ENCODE data around the gene ATP11B.

The ATP11B gene
- total RNA-seq: 115 to 257 (median 167) reads per million in 18 experiments

DNA sequence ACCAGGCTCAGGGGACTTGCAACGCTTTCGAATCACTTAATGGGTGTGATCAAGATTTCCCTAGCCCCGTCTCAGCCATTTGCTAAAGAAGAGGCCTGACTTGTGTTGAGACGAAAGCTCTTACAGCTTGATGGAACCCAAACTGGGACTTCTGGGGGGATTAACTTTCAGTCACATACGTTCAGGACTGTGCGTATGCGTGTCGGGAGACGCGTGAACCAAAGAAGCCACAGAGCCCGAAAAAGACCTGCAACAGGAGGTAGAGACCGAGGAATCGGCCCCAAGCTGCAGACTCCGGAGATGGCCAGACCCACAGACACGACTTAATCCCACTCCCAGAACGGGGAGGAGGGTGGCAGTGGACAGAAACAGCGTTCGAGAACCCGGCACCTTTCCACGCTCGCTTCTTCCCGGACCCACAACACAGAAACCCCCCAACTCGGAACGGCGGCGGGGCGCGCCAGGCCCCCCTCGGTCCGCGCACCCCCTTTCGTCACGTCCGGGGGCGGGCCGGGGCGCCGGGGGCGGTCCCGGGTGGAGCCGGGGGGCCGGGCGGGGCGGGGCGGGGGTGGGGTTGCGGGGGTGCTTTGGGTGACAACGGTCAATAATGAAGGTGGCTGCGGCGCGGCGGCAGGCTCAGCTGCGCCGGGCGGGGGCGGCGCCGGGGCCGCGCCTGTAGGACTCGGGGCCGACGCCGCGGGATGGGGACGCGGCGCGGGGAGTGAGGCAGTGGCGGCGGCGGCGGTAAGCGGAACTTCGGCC, at the start of gene ATP11B:
ATP11B (plus strand) TSS at position 604 of the 762 bp plus-strand sequence. CDS start 256 bp downstream, outside the sequence.
- peak; percentile 67 to 84 for DNase-seq

- no peak for DNase-seq
Measured at GRCh38 chr3:182746959-182747358, 46.3 kb upstream of the ATP11B start.

GRCh38 chr3:182755308-182755707, 38.0 kb upstream of the ATP11B start:
- DNase-seq: no peak

GRCh38 chr3:182755712-182756111, 37.6 kb upstream of the ATP11B start:
- no peak for DNase-seq

DNA sequence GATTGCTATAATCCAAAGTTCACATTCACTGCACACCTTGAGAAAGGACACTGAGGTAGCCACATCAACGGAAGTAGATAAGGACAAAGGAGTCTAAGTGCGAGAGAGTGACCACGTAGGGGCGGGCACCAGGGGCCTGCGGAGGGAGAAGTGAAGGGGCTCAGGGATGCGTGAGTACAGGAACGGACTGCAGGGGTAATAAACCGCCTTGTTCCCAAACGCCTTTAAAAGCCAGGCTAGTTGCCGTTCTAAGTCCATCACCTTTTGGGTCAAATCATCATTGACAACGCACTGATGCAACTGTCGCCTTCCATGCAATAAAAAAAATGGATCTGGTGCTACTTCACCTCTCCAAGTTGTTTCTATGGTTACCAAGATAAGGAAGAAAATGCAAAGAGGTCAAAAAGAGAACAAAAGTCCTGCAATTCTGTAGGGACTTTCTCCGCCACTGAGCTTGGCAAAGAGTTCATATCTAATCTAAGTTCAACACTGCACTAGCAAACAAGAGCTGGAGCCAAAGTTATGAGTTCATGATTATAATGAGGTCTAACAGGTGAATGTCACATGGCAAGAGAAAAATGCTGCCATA, 32.6 kb upstream of the ATP11B start:
- no peak for DNase-seq

DNA sequence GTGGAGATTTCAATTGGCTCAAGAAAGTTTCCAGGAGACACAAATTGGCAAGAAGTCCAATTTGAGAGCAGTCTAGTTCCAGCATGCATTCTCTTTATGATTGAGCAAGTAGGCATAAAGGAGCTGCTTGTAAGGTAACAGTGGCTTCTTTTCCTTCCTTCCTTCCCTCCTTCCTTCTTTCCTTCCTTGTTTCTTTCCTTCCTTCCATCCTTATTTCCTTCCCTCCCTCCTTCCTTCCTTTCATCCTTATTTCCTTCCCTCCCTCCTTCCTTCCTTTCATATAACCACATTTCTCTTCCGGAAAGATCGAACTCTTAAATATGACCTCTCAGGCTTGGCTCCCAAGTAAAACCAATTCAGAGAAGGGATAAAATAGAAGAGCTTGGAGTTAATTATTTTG, 29.4 kb upstream of the ATP11B start:
- DNase-seq: no peak

DNA sequence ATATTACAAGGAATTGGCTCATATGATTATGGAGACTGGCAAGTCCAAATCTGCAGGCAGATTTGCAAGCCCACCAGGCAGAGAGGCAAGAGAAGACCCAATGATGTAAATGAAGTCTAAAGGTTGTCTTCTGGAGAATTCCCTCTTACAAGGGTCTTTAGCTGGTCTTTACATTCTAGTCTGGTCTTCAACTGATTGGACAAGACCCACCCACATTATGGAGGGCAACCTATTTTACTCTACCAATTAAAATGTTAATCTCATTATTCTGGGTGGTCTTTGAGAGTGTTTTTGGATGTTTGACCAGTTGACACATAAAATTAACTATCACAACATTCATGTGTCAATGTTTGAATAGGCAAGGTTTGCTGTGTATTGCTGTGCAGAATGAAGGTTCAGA, 28.0 kb upstream of the ATP11B start:
- DNase-seq: no peak

DNA sequence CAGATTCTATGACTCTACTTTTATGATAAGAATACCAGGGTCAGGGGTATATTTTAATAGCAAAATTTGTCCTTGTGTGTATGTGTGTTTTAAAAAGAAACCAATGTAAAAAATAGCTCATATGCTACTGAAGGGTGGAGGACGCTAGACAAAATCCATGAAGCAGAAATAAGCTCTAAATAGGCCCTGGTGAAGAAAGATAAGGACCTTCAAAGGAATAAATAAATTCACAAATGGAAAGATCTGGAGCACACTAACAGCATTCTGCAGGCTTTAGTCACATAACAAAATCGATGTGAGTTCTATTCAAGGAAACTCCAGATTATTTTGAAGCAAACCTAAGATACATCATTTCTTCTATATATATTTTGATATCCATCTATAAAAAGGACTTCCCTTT, 27.2 kb upstream of the ATP11B start:
- no peak for DNase-seq

DNA sequence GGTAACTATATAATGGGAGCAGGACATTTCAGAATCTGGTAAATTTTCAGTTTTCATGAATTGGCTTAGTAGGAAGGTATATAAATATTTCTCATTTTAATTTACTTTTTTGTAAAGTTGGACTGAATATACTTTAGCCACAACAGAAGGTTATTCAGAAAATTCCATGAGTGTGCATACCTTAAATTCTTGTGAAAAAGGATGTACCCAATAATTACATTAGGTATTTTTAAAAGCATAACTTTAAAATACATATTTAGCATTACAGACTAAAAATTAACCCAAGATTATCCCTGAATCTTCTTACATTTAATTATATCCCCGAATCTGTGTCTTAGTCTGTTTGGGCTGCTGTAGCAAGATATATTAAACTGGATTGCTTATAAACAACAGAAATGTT, 24.9 kb upstream of the ATP11B start:
- no peak for DNase-seq

DNA sequence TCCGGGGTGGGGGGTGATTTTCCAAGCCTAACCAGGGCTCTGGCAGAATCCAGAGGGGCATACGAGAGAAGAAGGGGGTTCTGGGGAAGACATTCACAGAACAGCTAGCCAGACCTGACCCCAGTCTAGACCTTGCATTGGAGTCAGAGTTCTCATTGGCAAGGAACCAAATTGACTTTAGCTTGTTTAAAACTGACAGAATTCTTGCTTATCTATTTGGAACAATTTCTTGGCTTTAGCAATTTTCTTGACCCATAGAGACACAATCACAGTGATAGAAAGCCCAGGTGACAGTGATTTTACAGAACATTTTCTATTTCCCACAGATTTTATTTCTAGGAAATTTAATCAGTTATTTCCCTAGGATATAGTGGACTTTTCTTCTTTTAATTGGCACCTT, 23.6 kb upstream of the ATP11B start:
- no peak for DNase-seq

DNA sequence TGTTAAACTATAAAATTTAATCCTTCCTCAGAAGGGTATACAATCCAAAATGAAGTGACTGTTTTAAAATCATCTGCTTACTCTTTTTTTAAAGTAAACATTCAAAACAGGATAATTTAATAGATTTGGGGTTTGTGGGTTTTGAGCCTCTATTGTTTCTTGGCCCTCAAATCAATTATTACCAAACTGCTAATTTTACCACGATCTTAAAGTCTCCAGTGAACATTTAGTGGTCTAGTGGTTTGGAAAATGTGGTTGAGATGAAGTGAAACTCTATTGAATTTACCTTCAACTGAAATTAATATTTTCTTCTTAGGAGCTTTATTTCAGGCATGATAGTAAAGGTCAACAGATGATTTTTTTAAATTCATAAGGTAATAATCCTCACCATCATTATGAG, 11.2 kb upstream of the ATP11B start:
- DNase-seq: no peak

GRCh38 chr3:182783106-182783505, 10.2 kb upstream of the ATP11B start:
- DNase-seq: no peak

DNA sequence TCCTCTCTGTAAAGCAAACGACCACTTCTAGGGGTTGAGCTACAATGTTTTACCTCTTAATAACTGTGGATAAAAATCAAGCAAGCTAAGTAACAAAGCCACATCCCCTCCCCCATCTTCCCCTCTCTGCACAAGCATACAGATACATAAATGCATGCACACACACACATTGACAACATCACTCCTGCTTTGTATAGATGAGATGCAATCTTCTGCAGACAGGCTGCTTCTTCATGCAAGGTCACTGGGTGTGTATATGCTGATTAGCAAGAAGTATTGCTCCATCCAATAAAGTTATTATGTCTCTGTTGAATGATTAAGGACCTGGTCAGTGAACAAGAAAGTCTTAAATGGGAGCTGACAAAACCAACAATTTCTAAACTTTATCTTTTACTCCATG, 8.8 kb upstream of the ATP11B start:
- no peak for DNase-seq

GRCh38 chr3:182785142-182785541, 8.2 kb upstream of the ATP11B start:
- DNase-seq: no peak

DNA sequence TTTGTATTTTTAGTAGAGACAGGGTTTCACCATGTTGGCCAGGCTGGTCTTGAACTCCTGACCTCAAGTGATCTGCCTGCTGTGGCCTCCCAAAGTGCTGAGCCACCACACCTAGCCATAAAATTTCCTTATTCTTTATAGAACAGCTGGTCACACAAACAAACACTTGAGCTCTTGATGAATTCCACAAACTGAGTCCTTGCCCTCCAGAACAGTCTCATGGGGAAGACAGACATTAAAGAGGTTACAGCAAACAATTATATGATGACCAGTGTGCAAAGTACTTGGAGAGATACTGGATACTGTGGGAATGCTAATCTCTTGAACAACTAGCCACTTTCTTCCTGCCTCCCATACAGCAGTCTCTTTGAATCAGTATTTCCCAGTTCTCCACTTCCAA, 7.5 kb upstream of the ATP11B start:
- DNase-seq: no peak

GRCh38 chr3:182786564-182787196, 6.6 kb upstream of the ATP11B start:
- no peak for DNase-seq

DNA sequence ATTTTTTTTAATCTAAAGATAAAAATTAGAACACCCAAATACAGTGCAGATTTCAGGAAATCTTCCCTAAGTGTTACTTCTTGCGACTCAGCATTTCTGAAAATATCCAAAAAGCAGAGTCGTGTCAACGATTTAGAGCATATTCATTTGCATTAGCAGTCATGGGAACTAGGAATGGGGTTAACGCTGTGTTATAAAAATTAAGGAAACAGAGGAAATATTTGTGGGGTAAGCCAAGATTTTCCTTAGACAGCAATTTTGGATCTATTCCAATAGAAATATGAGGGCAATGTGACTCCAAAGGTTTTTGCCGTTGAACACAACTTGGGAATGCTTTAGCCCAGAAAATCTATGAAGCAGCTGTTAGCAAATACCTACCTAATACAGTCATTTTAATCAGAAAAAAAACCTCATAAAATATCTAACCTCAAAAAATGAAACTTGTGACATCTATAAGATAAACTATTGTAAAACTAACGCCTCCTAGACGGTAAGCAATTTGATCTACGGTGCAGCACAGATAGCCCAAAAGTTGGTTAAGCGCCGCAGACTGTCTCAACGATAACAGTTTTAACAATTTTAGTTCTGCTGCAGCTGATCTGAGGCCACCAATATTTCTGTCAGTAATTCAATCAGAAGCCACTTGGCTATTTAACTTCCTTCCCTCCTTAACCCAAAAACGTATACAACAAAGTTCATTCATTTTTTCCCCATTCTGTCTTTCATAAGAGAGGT, 5.8 kb upstream of the ATP11B start:
- DNase-seq: no peak

GRCh38 chr3:182789371-182789770, 3.9 kb upstream of the ATP11B start:
- peak; percentile 7 to 22 for DNase-seq

DNA sequence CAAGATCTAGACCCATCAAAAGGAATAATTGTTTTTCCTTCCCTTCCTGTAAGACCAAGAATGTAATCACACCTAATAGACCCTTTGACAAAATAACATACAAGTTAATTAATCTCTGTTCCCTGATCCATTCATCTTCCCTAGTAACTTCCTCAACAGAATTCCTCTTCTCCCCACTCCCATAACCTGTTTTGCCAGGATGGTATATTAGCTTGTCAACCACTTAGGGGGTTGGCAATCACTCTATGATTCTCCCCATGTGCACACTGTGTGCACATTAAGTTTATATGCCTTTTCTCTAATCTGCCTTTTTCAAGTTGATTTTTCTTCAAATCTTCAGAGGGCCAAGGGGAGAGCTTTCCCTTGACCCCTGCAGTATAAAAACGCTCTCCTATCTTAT, 2.7 kb upstream of the ATP11B start:
- no peak for DNase-seq

GRCh38 chr3:182793663-182794454, 555 bp downstream of the ATP11B start:
- DNase-seq: peak; percentile 47 to 58

DNA sequence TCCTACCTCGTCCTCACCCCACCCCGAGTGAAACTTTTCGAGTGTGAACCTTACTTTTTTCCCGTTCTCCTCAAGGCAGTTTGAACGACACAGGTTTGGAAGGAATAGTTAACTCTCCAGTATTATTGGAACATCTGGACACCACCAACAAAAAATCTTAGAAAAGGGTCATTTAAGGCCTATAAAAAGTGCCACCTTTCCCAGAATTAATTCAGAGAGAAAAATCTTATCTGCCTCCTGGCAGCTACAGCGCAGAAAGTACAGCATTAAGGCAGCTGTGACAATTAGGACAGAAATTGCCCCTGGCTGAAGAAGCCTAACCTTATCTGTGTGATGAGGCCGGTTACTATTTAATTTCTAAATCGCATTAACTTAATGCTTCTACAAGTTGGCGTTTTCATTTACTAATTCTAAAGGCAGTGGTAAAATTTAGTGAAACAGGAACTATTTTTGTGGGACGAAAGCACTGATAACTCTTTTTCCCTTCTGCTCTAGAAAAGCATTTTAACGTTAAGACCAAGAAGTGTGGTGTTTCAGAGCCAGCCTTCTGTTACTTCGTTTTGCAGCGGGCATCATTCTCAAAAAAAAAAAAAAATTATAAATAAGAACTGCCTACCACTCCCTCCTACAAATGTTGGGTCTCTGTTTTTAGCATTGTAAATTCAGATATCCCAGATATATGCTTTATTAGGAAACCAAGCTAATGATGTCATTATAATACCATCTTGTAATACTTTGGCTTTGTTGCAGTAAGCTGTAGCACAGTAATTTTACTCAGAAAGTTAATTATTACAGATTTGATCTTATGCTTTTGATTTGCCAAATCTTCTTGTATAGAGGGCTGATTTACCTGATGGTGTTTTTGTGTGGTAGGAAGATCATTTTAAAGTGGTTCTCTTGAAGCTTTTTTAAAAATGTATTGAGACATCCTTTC, 1.4 kb downstream of the ATP11B start:
- peak; percentile 6 to 41 for DNase-seq

Data from inflammatory macrophage (primary cell).